Measurements from ENCODE around the gene TINCR.

The TINCR gene

DNA sequence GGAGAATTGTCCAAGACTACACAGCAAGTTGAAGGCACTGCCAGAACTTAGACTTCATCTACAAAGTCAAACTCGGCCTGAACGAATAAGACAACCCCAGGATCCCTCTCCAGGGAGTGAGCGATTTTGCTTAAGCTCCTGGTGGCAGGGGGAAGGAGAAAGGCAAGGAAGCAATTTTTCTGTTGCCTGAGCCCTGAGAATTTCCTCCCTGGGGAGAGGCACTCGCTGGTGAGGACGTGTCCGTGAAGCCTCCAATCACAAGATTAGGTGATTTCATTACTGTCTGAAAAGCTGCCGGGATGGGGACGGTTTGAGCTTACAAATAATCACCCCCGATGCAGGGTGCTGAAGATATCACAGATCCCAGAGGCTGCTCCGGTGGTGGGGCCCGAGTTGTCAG is 45.6 kb downstream of the TINCR start:
- Histone ChIP-seq H3K36me3 (ENCODE audit: control insufficient read depth in 1 of 2, insufficient read depth in 2 of 2, low read length in 2 of 2) (no peaks in the 10 kb centered on the region), H3K4me3 (ENCODE audit: low read depth in 1 of 2, low read length in 2 of 2) (no peak overlapping the region), H3K27me3 (ENCODE audit: control insufficient read depth in 1 of 2, insufficient read depth in 2 of 2, low read length in 2 of 2) (peaks cover 0 to 3% of the 10 kb centered on the region in 2 donors)

DNA sequence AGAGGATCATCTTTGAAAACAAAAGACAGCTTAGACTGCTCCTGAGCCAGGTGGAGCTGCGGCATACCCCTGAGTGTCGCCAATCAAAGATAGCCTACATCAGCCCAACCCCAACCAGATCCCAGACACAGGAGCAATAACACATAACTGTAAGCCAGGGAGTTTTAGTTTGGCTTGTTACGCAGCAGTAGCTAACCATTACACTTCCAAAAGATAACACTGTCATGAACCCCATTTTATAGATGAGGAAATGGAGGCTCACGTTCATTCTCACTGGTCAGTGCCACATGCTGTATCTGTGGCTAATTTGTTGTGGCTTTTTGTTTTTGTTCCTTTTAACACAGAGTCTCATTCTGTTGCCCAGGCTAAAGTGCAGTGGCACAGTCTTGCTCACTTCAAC is 47.3 kb downstream of the TINCR start:
- no peaks in the 10 kb centered on the region for H3K4me1 ChIP-seq (ENCODE audit: control insufficient read depth in 1 of 2, insufficient read depth in 2 of 2, low read length in 2 of 2)
- no peaks in the 10 kb centered on the region for H3K36me3 ChIP-seq (ENCODE audit: control insufficient read depth in 1 of 2, insufficient read depth in 2 of 2, low read length in 2 of 2)
- no peak overlapping the region for H3K4me3 ChIP-seq (ENCODE audit: low read depth in 1 of 2, low read length in 2 of 2)
- H3K27me3 ChIP-seq (ENCODE audit: control insufficient read depth in 1 of 2, insufficient read depth in 2 of 2, low read length in 2 of 2), result peaks cover 0 to 3% of the 10 kb centered on the region in 2 donors
- H3K9ac ChIP-seq (ENCODE audit: low read depth in 1 of 2, low read length in 2 of 2), result no peak overlapping the region
- peaks cover 15 to 16% of the 10 kb centered on the region in 2 donors for H3K9me3 ChIP-seq (ENCODE audit: control insufficient read depth in 1 of 2, low read length in 2 of 2)
- no peak overlapping the region for H3K27ac ChIP-seq (ENCODE audit: low read depth, low read length)

More for the DNA sequence above, 45.6 kb downstream of the TINCR start:
- peaks cover 3 to 5% of the 10 kb centered on the region in 2 donors for H3K9me3 ChIP-seq (ENCODE audit: control insufficient read depth in 1 of 2, low read length in 2 of 2)
- H3K27ac ChIP-seq (ENCODE audit: low read depth, low read length), result no peak overlapping the region
- H3K9ac ChIP-seq (ENCODE audit: low read depth in 1 of 2, low read length in 2 of 2), result no peak overlapping the region
- no peaks in the 10 kb centered on the region for H3K4me1 ChIP-seq (ENCODE audit: control insufficient read depth in 1 of 2, insufficient read depth in 2 of 2, low read length in 2 of 2)

GRCh38 chr19:5519076-5519475 is 48.7 kb downstream of the TINCR start:
- peaks cover 3% of the 10 kb centered on the region in 2 donors for H3K27me3 ChIP-seq (ENCODE audit: control insufficient read depth in 1 of 2, insufficient read depth in 2 of 2, low read length in 2 of 2)
- no peak overlapping the region for H3K4me3 ChIP-seq (ENCODE audit: low read depth in 1 of 2, low read length in 2 of 2)
- H3K27ac ChIP-seq (ENCODE audit: low read depth, low read length), result no peak overlapping the region
- no peaks in the 10 kb centered on the region for H3K36me3 ChIP-seq (ENCODE audit: control insufficient read depth in 1 of 2, insufficient read depth in 2 of 2, low read length in 2 of 2)
- no peak overlapping the region for H3K9ac ChIP-seq (ENCODE audit: low read depth in 1 of 2, low read length in 2 of 2)
- H3K9me3 ChIP-seq (ENCODE audit: control insufficient read depth in 1 of 2, low read length in 2 of 2), result peaks cover 17 to 18% of the 10 kb centered on the region in 2 donors
- no peaks in the 10 kb centered on the region for H3K4me1 ChIP-seq (ENCODE audit: control insufficient read depth in 1 of 2, insufficient read depth in 2 of 2, low read length in 2 of 2)

DNA sequence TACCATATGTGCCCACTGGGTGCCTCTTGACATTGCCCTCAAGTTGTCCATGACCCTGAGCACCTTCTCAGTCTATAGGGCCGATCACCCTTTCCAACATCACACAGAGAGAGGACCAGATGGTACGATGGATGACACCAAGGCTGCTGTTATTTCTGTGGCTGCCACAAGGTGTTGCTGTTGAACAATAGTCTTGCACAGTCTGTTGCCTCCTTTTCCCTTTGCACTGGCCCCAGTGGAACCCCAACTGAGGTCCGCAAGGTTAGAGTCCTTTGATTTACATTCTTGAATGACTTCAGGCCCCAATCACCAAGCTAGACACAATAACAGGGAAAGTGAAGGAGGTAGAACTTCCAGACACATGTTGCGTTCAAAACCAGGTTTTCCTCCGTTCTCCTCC is 52.0 kb downstream of the TINCR start:
- H3K9me3 ChIP-seq (ENCODE audit: control insufficient read depth in 1 of 2, low read length in 2 of 2), result peaks cover 17 to 18% of the 10 kb centered on the region in 2 donors

GRCh38 chr19:5514001-5514400 is 53.8 kb downstream of the TINCR start:
- H3K27ac ChIP-seq (ENCODE audit: low read depth, low read length), result no peak overlapping the region
- peaks cover 0 to 4% of the 10 kb centered on the region in 2 donors for H3K27me3 ChIP-seq (ENCODE audit: control insufficient read depth in 1 of 2, insufficient read depth in 2 of 2, low read length in 2 of 2)
- no peaks in the 10 kb centered on the region for H3K36me3 ChIP-seq (ENCODE audit: control insufficient read depth in 1 of 2, insufficient read depth in 2 of 2, low read length in 2 of 2)
- peaks cover 13% of the 10 kb centered on the region in 2 donors for H3K9me3 ChIP-seq (ENCODE audit: control insufficient read depth in 1 of 2, low read length in 2 of 2)
- H3K9ac ChIP-seq (ENCODE audit: low read depth in 1 of 2, low read length in 2 of 2), result no peak overlapping the region
- no peak overlapping the region for H3K4me3 ChIP-seq (ENCODE audit: low read depth in 1 of 2, low read length in 2 of 2)
- no peaks in the 10 kb centered on the region for H3K4me1 ChIP-seq (ENCODE audit: control insufficient read depth in 1 of 2, insufficient read depth in 2 of 2, low read length in 2 of 2)

More for the DNA sequence above, 52.0 kb downstream of the TINCR start:
- H3K27ac ChIP-seq (ENCODE audit: low read depth, low read length), result no peak overlapping the region
- H3K4me3 ChIP-seq (ENCODE audit: low read depth in 1 of 2, low read length in 2 of 2), result no peak overlapping the region
- H3K36me3 ChIP-seq (ENCODE audit: control insufficient read depth in 1 of 2, insufficient read depth in 2 of 2, low read length in 2 of 2), result no peaks in the 10 kb centered on the region
- no peaks in the 10 kb centered on the region for H3K4me1 ChIP-seq (ENCODE audit: control insufficient read depth in 1 of 2, insufficient read depth in 2 of 2, low read length in 2 of 2)
- no peak overlapping the region for H3K9ac ChIP-seq (ENCODE audit: low read depth in 1 of 2, low read length in 2 of 2)
- peaks cover 0 to 4% of the 10 kb centered on the region in 2 donors for H3K27me3 ChIP-seq (ENCODE audit: control insufficient read depth in 1 of 2, insufficient read depth in 2 of 2, low read length in 2 of 2)

- H3K36me3 ChIP-seq (ENCODE audit: control insufficient read depth in 1 of 2, insufficient read depth in 2 of 2, low read length in 2 of 2), result no peaks in the 10 kb centered on the region
- no peak overlapping the region for H3K4me3 ChIP-seq (ENCODE audit: low read depth in 1 of 2, low read length in 2 of 2)
- peaks cover 0 to 4% of the 10 kb centered on the region in 2 donors for H3K27me3 ChIP-seq (ENCODE audit: control insufficient read depth in 1 of 2, insufficient read depth in 2 of 2, low read length in 2 of 2)
- H3K27ac ChIP-seq (ENCODE audit: low read depth, low read length), result no peak overlapping the region
- no peak overlapping the region for H3K9ac ChIP-seq (ENCODE audit: low read depth in 1 of 2, low read length in 2 of 2)
- H3K9me3 ChIP-seq (ENCODE audit: control insufficient read depth in 1 of 2, low read length in 2 of 2), result peaks cover 13% of the 10 kb centered on the region in 2 donors
- no peaks in the 10 kb centered on the region for H3K4me1 ChIP-seq (ENCODE audit: control insufficient read depth in 1 of 2, insufficient read depth in 2 of 2, low read length in 2 of 2)
These were observed 55.0 kb downstream of the TINCR start for GRCh38 chr19:5512715-5513114.
